Endothelial cell of umbilical vein (primary cell): Measurements from ENCODE around the gene SLC18B1. TPM values are rescaled to one million over a fixed set of nuclear protein-coding genes. Genes with fewer than 3 reads are reported as not detected.

ENCODE experiments used
- BruUV-seq: library from RNA; stranded (reverse); fragments of 400-500 nt; replicated peaks from 2 replicates; lab custom pipeline; 2021; lab: Mats Ljungman, UMichigan
- CTCF ChIA-PET: fragments of 300-600, 350-600 bp; sonication (Branson Sonifier 250); formaldehyde crosslinking; loops from one replicate; lab custom pipeline; 2021; ENCODE audit warnings: antibody characterized with exemption, inconsistent platforms; lab: Charles Lee
- POLR2A ChIA-PET: fragments of 300-600, 350-600 bp; sonication (Branson Sonifier 250); formaldehyde crosslinking; loops from one replicate; lab custom pipeline; 2021; ENCODE audit warnings: antibody characterized with exemption, inconsistent platforms; lab: Charles Lee
- DNase-seq: peaks from one replicate; pipeline ENCODE4 v3.0.0-alpha.2; 2011; ENCODE audit warnings: low read depth, low spot score
- FAIRE-seq: peaks from 2 replicates; lab custom pipeline; 2011; peaks lifted over from hg19 to GRCh38; lab: Jason Lieb, UNC
- H2AFZ ChIP-seq: 2 replicates; pipeline ENCODE4 v1.6.0; 2012; ENCODE audit warnings: low read depth, low read length, control low read depth, inconsistent platforms
- H3K27ac ChIP-seq: 2 replicates; pipeline ENCODE4 v1.5.1; 2011; ENCODE audit warnings: low read depth, mild to moderate bottlenecking, control low read depth, low read length, moderate library complexity; ENCODE audit not compliant: insufficient read depth
- H3K27me3 ChIP-seq, 2 experiments: 2 replicates each; pipeline versions ENCODE4 v1.6.0 to v1.6.1; 2011; ENCODE audit warnings: low read length in 2 of 2, mixed read lengths in 1 of 2; ENCODE audit not compliant: control insufficient read depth in 2 of 2, insufficient read depth in 2 of 2
- H3K36me3 ChIP-seq, 2 experiments: 2 replicates in 1 of 2; 3 replicates in 1 of 2; pipeline ENCODE4 v1.5.1; 2011; ENCODE audit warnings: low read length in 2 of 2, mild to moderate bottlenecking in 1 of 2, moderate library complexity in 1 of 2; ENCODE audit not compliant: control insufficient read depth in 2 of 2, insufficient read depth in 2 of 2; ENCODE audit errors: extremely low read depth in 1 of 2
- H3K4me1 ChIP-seq: 3 replicates; pipeline ENCODE4 v1.5.1; 2011; ENCODE audit warnings: mild to moderate bottlenecking, low read length; ENCODE audit not compliant: control insufficient read depth, insufficient read depth; ENCODE audit errors: extremely low read depth
- H3K4me2 ChIP-seq: 2 replicates; pipeline ENCODE4 v1.6.1; 2011; ENCODE audit warnings: low read length, control low read depth, mixed read lengths; ENCODE audit not compliant: insufficient read depth
- H3K4me3 ChIP-seq, 3 experiments: fragments of 200-600 bp in 1 of 3; sonication (generic), shearing (Covaris generic) in 1 of 3; replicated peaks in 1 of 3; 2 replicates each; pipeline ENCODE4 v1.5.1; 2011 to 2016; ENCODE audit warnings: control low read depth in 3 of 3, low read length in 3 of 3, mild to moderate bottlenecking in 2 of 3, inconsistent platforms in 1 of 3, low read depth in 1 of 3, moderate library complexity in 1 of 3; ENCODE audit not compliant: insufficient read depth in 1 of 3
- H3K79me2 ChIP-seq: 2 replicates; pipeline ENCODE4 v1.6.0; 2012; ENCODE audit warnings: low read length, inconsistent platforms; ENCODE audit not compliant: control insufficient read depth, insufficient read depth
- H3K9ac ChIP-seq: replicated peaks from 2 replicates; pipeline ENCODE3; 2011; ENCODE audit warnings: low read length, control low read depth; ENCODE audit not compliant: insufficient read depth; ENCODE audit errors: extremely low read depth
- H3K9me1 ChIP-seq: replicated peaks from 3 replicates; pipeline ENCODE4 v1.6.0; 2011; ENCODE audit warnings: mild to moderate bottlenecking, low read length; ENCODE audit not compliant: control insufficient read depth, insufficient read depth; ENCODE audit errors: extremely low read depth
- H3K9me3 ChIP-seq: replicated peaks from 2 replicates; pipeline ENCODE4 v1.5.1; 2012; ENCODE audit warnings: low read length, inconsistent platforms; ENCODE audit not compliant: control insufficient read depth, insufficient read depth
- H4K20me1 ChIP-seq: replicated peaks from 2 replicates; pipeline ENCODE3; 2011; ENCODE audit warnings: mild to moderate bottlenecking, low read length; ENCODE audit not compliant: control insufficient read depth, insufficient read depth; ENCODE audit errors: extremely low read depth
- CTCF ChIP-seq, 2 donors: IDR thresholded peaks; 1 replicate in 1 of 2; 2 replicates in 1 of 2; pipeline ENCODE4 v1.5.1; 2011; ENCODE audit warnings: low read length in 2 of 2, mild to moderate bottlenecking in 2 of 2, moderate library complexity in 2 of 2, control low read depth in 1 of 2, inconsistent platforms in 1 of 2, low read depth in 1 of 2; ENCODE audit not compliant: insufficient read depth in 1 of 2; ENCODE audit errors: extremely low read depth in 1 of 2
- EZH2 ChIP-seq: IDR thresholded peaks from 2 replicates; pipeline ENCODE4 v1.6.1; 2012; ENCODE audit warnings: borderline replicate concordance, low read depth, mild to moderate bottlenecking, moderate library complexity, low read length, inconsistent platforms; ENCODE audit not compliant: severe bottlenecking
- FOS ChIP-seq: IDR thresholded peaks from 2 replicates; pipeline ENCODE4 v1.6.1; 2011; ENCODE audit warnings: mild to moderate bottlenecking, low read length, moderate library complexity, borderline replicate concordance; ENCODE audit not compliant: insufficient read depth
- GATA2 ChIP-seq: IDR thresholded peaks from 2 replicates; pipeline ENCODE4 v1.7.0; 2011; ENCODE audit warnings: low read depth, mild to moderate bottlenecking, moderate library complexity, mixed read lengths, low read length; ENCODE audit not compliant: insufficient read length, insufficient read depth
- JUN ChIP-seq: IDR thresholded peaks from 2 replicates; pipeline ENCODE4 v1.6.1; 2011; ENCODE audit warnings: borderline replicate concordance, low read depth; ENCODE audit not compliant: insufficient read length, insufficient read depth
- MYC ChIP-seq: IDR thresholded peaks from one replicate; pipeline ENCODE4 v1.6.1; 2011; ENCODE audit warnings: mild to moderate bottlenecking, low read depth, low read length
- POLR2A ChIP-seq: IDR thresholded peaks from 2 replicates; pipeline ENCODE4 v1.6.1; 2012; ENCODE audit warnings: low read depth, mild to moderate bottlenecking, control low read depth, low read length
- POLR2AphosphoS5 ChIP-seq: IDR thresholded peaks from 2 replicates; pipeline ENCODE4 v1.6.1; 2012; ENCODE audit warnings: low read depth, mild to moderate bottlenecking, control low read depth, low read length, moderate library complexity; ENCODE audit not compliant: insufficient read depth
- dilution Hi-C: fragments of 300-500 bp; cut with MboI; formaldehyde crosslinking; loops from one replicate; pipeline ENCODE4 v1.15.0; 2019; ENCODE audit warnings: low sequenced_read_pairs; ENCODE audit not compliant: extremely low pct_ligation_motif_present
- intact Hi-C: fragments of 100-400 bp; cut with micrococcal nuclease; formaldehyde crosslinking; loops from one replicate; pipeline ENCODE4 v1.10.0; 2022
- polyA plus RNA-seq, 4 experiments: library from polyadenylated mRNA; depleted of rRNA in 3 of 4; stranded (reverse) in 3 of 4; unstranded in 1 of 4; fragments of >200 nt; gene quantifications; 2 replicates each; pipeline versions ENCODE4 v1.2.1 to v1.2.3, GENCODE V29; 2011 to 2012; ENCODE audit warnings: missing spikeins in 1 of 4
- total RNA-seq: library from RNA; stranded (reverse); gene quantifications from 2 replicates; pipeline ENCODE4 v1.2.3, GENCODE V29; 2021
- TF ChIP-seq, protein P1 (sequence below): IDR thresholded peaks from 2 replicates; pipeline ENCODE4 v1.6.1; 2011; ENCODE audit not compliant: insufficient read depth, insufficient read length

SLC18B1 gene
- total and polyA plus RNA-seq, 2 donors (not counting 3 experiments of a cell fraction or from before 2014, with no cell fraction given): 8.4 to 9.2 TPM

DNA sequence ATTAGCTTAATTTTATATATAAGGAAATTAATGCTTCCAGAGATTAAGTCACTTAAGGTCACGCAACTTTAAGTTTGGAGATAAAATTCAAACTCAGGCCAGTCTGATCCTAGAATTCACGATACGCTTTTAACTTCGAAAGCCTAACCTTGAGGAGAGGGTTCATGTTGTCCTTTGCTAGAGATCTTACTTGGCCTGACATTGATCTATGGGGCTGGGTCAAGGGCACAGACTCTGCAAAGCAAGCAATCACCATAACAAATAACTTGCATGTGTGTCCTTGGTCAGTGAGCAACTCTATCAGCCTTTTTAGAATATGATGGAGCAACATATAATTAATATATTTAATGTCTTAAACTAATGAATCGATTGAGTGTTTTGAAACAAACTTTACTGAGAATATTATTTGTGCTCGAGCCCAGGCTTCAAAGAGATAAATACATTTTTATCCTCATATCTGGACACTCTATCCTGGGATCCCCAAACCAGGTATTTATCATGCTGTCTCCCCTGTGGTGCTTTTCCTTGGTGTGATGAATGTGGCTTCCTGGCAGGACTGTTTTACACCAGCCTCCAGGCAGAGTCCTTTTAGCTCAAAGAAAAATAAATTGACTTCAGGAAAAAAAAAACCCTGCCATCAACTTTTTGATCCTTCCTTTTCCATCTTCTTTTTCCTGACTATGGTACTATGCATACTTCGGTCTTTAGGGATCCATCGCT, 45.0 kb upstream of the SLC18B1 start:
- intact Hi-C loops (no loop called here), dilution Hi-C loops (no loop called here)
- Histone ChIP-seq H3K27ac (no peak overlapping the region), H4K20me1 (no peaks in the 10 kb centered on the region), H3K4me3 (no peak overlapping the region), H3K79me2 (no peaks in the 10 kb centered on the region), H2AFZ (no peak overlapping the region), H3K4me2 (no peak overlapping the region), H3K4me1 (no peaks in the 10 kb centered on the region), H3K36me3 (no peaks in the 10 kb centered on the region), H3K9me1 (no peaks in the 10 kb centered on the region), H3K9ac (no peak overlapping the region), H3K9me3 (no peaks in the 10 kb centered on the region), H3K27me3 (no peaks in the 10 kb centered on the region)
- DNase-seq: no peak
- ChIA-PET POLR2A (no interaction called here), CTCF (interaction anchor here (0.6 to 1.8 kb wide), 3 partner anchors 10 to 341 kb away, joined by 3 to 4 read pairs (median 3); no protein-coding TSS in a partner anchor)
- FAIRE-seq: no peak
- BruUV-seq: no TSS peak
- TF ChIP-seq CTCF (IDR thresholded peaks at IDR 0.05; ENCODE audit: extremely low read depth in 1 of 2, insufficient read depth in 1 of 2, low read depth in 1 of 2, low read length in 2 of 2): no peak
- no peak for TF ChIP-seq POLR2A
- no peak for TF ChIP-seq JUN
- TF ChIP-seq EZH2: no peak
- TF ChIP-seq, protein P1, sequence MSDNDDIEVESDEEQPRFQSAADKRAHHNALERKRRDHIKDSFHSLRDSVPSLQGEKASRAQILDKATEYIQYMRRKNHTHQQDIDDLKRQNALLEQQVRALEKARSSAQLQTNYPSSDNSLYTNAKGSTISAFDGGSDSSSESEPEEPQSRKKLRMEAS: no peak
- no peak for TF ChIP-seq POLR2AphosphoS5
- no peak for TF ChIP-seq GATA2
- TF ChIP-seq FOS: no peak
- TF ChIP-seq MYC: no peak
